ENCODE data around the gene LMF1.
"Not testable (repeated sequence)": the region's sequence is repeated elsewhere in the genome, so short reads cannot be mapped to it uniquely, and the experiment has no call there.

DNA sequence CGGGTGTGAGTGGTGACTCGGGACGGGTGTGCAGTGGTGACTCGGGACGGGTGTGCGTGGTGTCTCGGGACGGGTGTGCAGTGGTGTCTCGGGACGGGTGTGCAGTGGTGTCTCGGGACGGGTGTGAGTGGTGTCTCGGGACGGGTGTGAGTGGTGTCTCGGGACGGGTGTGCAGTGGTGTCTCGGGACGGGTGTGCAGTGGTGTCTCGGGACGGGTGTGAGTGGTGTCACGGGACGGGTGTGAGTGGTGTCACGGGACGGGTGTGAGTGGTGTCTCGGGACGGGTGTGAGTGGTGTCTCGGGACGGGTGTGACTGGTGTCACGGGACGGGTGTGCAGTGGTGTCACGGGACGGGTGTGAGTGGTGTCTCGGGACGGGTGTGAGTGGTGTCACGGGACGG is 112.3 kb downstream of the LMF1 start:
- not testable (repeated sequence) for TF ChIP-seq CTCF (IDR thresholded peaks at IDR 0.05); POLR2A (IDR thresholded peaks at IDR 0.05); POLR2AphosphoS5 (IDR thresholded peaks at IDR 0.05; ENCODE audit: insufficient read depth in 1 of 2, low read depth in 1 of 2)

All from vagina (tissue), 2 donors.